ENCODE results near the gene HUS1B.

DNA sequence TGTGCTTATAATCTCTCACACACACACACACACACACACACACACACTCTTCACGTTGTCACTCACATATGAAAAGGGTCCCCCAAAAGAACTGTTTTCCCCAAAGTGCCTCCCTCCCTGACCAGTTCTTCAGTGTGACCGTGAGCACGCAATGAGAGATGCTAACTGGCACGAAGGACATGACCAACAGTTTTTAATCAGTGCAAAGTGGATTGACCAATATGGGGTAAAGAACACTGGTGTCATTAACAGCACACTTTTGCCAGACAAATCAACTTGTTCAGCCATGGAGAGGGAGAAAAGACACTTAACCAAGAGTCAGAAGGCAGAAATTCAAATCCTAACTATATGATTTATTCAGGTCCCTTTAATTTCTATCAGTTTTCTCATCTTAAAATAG lies 21.0 kb upstream of the HUS1B start:
- TF ChIP-seq ZNF12 (CRISPR knock-in tag; IDR thresholded peaks at IDR 0.05): no peak
- no peak for TF ChIP-seq SMC3 (IDR thresholded peaks at IDR 0.05; ENCODE audit: low read length)
- no peak for TF ChIP-seq ARHGAP35 (CRISPR knock-in tag; IDR thresholded peaks at IDR 0.05; ENCODE audit: borderline replicate concordance)
- no peak for TF ChIP-seq PLRG1 (conservative IDR thresholded peaks at IDR 0.05)
- TF ChIP-seq, protein P1, sequence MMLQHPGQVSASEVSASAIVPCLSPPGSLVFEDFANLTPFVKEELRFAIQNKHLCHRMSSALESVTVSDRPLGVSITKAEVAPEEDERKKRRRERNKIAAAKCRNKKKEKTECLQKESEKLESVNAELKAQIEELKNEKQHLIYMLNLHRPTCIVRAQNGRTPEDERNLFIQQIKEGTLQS (CRISPR knock-in tag; IDR thresholded peaks at IDR 0.05): no peak
- TF ChIP-seq ZNF138 (CRISPR knock-in tag; IDR thresholded peaks at IDR 0.05; ENCODE audit: low read depth): no peak
- TF ChIP-seq MAF1 (CRISPR knock-in tag; IDR thresholded peaks at IDR 0.05; ENCODE audit: borderline replicate concordance): no peak
- TF ChIP-seq ZSCAN20 (CRISPR knock-in tag; IDR thresholded peaks at IDR 0.05; ENCODE audit: borderline replicate concordance): no peak
- no peak for TF ChIP-seq KAT8 (CRISPR knock-in tag; IDR thresholded peaks at IDR 0.05)
